ENCODE results near the gene RSPO1. TPM values are rescaled to one million over a fixed set of nuclear protein-coding genes. Genes with fewer than 3 reads are reported as not detected.

The RSPO1 gene
- total and polyA plus RNA-seq, 3 donors from 2014 or later, result 0.16 to 5.0 (median 0.25) TPM

GRCh38 chr1:37616330-37616729 is 18.4 kb downstream of the RSPO1 start:
- no peak for DNase-seq
- 80 to 83% methylated on average over 12 to 14 of the region's 14 CpGs for WGBS, 2 donors
- Histone ChIP-seq H3K27me3 (no peaks in the 10 kb centered on the region), H3K27ac (no peak overlapping the region), H3K36me3 (ENCODE audit: low read depth, missing control alignments) (no peaks in the 10 kb centered on the region), H3K4me1 (no peaks in the 10 kb centered on the region), H3K4me3 (no peak overlapping the region), H3K9me3 (no peaks in the 10 kb centered on the region)
- intact Hi-C loops (cut with DNase I; ENCODE audit: low total_unique reads), result no loop called here
- TF ChIP-seq POLR2A (IDR thresholded peaks at IDR 0.05) (no peak), CTCF (IDR thresholded peaks at IDR 0.05) (no peak)

DNA sequence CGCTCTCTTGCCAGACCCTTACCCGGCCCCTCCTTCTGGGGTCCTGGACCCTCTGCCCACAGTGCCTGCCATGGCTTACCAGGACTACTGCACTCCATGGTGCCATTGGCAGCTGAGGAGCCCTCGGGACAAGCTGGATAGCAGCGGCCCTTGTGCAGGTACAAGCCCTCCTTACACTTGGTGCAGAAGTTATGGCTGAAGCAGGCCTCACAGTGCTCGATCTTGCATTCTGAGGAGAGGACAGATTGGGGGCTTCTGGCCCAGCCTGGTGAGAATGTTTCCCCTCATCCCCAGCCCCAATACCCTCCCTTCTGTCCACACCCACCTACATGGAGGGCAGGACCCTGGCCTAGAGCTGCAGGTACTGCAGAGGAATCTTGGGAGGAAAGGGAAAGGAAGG is 20.6 kb downstream of the RSPO1 start:
- TF ChIP-seq POLR2A (IDR thresholded peaks at IDR 0.05), result no peak
- no peak for TF ChIP-seq CTCF (IDR thresholded peaks at IDR 0.05)
- Histone ChIP-seq H3K9me3 (no peaks in the 10 kb centered on the region), H3K36me3 (ENCODE audit: low read depth, missing control alignments) (no peaks in the 10 kb centered on the region), H3K27ac (no peak overlapping the region), H3K4me3 (no peak overlapping the region), H3K4me1 (no peaks in the 10 kb centered on the region), H3K27me3 (no peaks in the 10 kb centered on the region)
- intact Hi-C loops (cut with DNase I; ENCODE audit: low total_unique reads), result no loop called here
- WGBS, 2 donors, result 89 to 92% methylated on average over 5 of the region's 5 CpGs
- no peak for DNase-seq

GRCh38 chr1:37612186-37612585 is 22.5 kb downstream of the RSPO1 start:
- Histone ChIP-seq H3K27me3 (no peaks in the 10 kb centered on the region), H3K4me1 (no peaks in the 10 kb centered on the region), H3K4me3 (no peak overlapping the region), H3K27ac (no peak overlapping the region), H3K36me3 (ENCODE audit: low read depth, missing control alignments) (no peaks in the 10 kb centered on the region), H3K9me3 (no peaks in the 10 kb centered on the region)
- no peak for DNase-seq
- WGBS, 2 donors, result 69 to 76% methylated on average over 4 of the region's 4 CpGs
- TF ChIP-seq POLR2A (IDR thresholded peaks at IDR 0.05) (no peak), CTCF (IDR thresholded peaks at IDR 0.05) (no peak)
- intact Hi-C loops (cut with DNase I; ENCODE audit: low total_unique reads), result no loop called here

DNA sequence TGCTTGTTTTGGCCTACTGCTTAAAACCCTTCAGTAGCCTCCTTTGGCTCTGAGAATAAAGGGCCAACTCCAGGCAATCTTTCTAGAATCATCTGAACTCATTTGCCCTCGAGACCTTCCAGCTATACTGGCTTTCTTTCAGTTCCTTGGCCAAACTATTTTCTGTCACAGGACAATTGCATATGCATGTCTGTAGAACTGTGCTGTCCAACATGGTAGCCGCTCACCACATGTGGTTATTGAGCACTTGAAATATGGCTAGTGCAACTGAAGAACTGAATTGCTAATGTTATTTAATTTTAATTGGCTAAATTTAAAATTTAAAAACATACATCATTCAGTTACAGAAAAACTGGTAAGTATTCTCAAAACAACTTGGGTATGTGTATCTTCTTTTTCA is 24.7 kb downstream of the RSPO1 start:
- H3K4me3 ChIP-seq, result no peak overlapping the region
- WGBS, 2 donors, result 87 to 91% methylated on average over 2 of the region's 2 CpGs
- H3K27ac ChIP-seq, result no peak overlapping the region
- no peak for DNase-seq
- intact Hi-C loops (cut with DNase I; ENCODE audit: low total_unique reads), result no loop called here
- no peaks in the 10 kb centered on the region for H3K27me3 ChIP-seq
- no peaks in the 10 kb centered on the region for H3K36me3 ChIP-seq (ENCODE audit: low read depth, missing control alignments)
- peaks cover 3% of the 10 kb centered on the region for H3K4me1 ChIP-seq
- no peaks in the 10 kb centered on the region for H3K9me3 ChIP-seq
- TF ChIP-seq CTCF (IDR thresholded peaks at IDR 0.05), result no peak
- no peak for TF ChIP-seq POLR2A (IDR thresholded peaks at IDR 0.05)

DNA sequence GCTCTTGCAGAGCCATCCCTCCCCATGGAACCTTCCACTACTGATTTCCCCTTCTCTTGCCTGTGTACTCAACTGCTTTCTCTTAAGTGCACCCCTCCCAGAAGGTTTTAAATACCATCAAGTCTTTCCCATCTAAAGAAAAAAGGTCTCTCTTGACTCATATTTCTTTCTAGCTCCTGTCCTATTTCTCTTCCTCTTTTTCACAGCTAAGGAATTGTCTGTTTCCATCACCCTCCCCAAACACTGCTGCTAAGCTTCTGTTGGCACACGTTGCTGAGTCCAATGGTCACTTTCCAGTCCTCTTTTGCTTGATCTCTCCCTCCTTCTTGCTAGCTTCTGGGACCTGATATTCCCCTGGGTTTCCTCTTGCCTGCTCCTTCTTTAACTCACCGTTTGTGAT is 25.7 kb downstream of the RSPO1 start:
- TF ChIP-seq CTCF (IDR thresholded peaks at IDR 0.05) (no peak), POLR2A (IDR thresholded peaks at IDR 0.05) (no peak)
- no peak for DNase-seq
- intact Hi-C loops (cut with DNase I; ENCODE audit: low total_unique reads), result no loop called here
- Histone ChIP-seq H3K36me3 (ENCODE audit: low read depth, missing control alignments) (no peaks in the 10 kb centered on the region), H3K27me3 (no peaks in the 10 kb centered on the region), H3K4me1 (peaks cover 3% of the 10 kb centered on the region), H3K9me3 (no peaks in the 10 kb centered on the region), H3K27ac (no peak overlapping the region), H3K4me3 (no peak overlapping the region)
- WGBS, 2 donors, result 41 to 48% methylated on average over 2 of the region's 2 CpGs

Measured in testis (tissue), 3 donors.